ENCODE data around the gene CCR5AS.

The CCR5AS gene

DNA sequence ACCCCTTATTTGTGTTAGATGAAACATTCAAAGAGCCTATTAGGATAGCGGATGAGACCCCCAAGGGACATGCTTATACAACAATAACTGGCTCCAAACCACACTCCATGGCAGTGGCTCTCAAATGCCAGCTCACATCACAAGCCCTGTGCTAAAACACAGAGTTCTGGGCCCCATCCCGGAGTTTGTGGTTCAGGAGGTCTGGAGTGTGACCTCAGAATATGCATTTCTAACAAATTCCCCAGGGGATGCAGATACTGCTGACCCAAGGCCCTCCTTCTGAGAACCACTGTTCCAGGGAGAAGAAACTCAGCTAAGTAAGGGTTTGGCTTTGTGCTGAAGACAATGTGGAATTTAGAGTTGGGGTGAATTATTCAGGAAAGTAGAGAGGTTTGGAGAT is 3.8 kb upstream of the CCR5AS start:
- Histone ChIP-seq H3K27me3 (no peaks in the 10 kb centered on the region), H3K36me3 (no peaks in the 10 kb centered on the region), H3K4me1 (peaks cover 0 to 2% of the 10 kb centered on the region in 2 donors), H3K4me3 (no peak overlapping the region), H3K27ac (no peak overlapping the region), H3K9me3 (no peaks in the 10 kb centered on the region)
- DNase-seq (ENCODE audit: low spot score in 2 of 2) = no peak
- intact Hi-C loops (cut with DNase I) = no loop called here
- TF ChIP-seq, protein P1, sequence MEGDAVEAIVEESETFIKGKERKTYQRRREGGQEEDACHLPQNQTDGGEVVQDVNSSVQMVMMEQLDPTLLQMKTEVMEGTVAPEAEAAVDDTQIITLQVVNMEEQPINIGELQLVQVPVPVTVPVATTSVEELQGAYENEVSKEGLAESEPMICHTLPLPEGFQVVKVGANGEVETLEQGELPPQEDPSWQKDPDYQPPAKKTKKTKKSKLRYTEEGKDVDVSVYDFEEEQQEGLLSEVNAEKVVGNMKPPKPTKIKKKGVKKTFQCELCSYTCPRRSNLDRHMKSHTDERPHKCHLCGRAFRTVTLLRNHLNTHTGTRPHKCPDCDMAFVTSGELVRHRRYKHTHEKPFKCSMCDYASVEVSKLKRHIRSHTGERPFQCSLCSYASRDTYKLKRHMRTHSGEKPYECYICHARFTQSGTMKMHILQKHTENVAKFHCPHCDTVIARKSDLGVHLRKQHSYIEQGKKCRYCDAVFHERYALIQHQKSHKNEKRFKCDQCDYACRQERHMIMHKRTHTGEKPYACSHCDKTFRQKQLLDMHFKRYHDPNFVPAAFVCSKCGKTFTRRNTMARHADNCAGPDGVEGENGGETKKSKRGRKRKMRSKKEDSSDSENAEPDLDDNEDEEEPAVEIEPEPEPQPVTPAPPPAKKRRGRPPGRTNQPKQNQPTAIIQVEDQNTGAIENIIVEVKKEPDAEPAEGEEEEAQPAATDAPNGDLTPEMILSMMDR (IDR thresholded peaks at IDR 0.05) = no peak

DNA sequence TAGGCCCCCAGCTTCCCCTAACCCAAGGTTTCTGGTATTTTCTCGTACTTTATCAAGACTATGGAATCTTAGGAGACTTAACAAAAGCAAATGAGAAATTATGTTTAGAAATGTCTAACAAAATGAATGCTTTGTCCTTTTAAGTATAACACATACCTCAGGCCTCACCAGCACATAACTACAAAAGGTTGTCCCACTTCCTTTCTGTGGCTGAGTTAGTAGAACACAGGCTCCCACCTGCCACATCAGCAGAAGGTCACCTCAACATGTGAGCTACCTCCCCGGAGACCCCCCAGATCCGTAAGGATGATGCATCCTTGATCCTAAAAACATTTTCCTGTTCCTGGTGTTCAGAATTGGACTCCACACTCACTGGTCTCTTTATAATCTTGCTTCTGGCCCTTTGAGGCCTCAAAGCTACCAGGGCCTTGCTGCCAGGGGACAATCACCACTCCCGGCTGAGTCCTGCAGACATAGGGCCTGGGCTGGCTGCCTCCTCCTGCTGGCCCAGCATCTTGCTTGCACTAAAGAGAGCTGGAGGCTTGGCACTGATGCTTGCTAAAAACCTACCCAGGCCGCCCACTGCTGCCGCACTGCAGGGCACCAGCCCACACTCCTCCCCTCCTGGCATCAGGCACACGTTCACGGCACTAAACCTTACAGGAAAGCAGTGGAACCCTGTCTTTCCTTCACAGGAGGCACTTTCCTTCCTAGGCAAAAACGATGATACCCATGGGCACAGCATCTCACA is 3.0 kb upstream of the CCR5AS start:
- H3K36me3 ChIP-seq = no peaks in the 10 kb centered on the region
- intact Hi-C loops (cut with DNase I) = no loop called here
- TF ChIP-seq, protein P1 (IDR thresholded peaks at IDR 0.05) = no peak
- H3K4me3 ChIP-seq = no peak overlapping the region
- peaks cover 0 to 2% of the 10 kb centered on the region in 2 donors for H3K4me1 ChIP-seq
- no peaks in the 10 kb centered on the region for H3K27me3 ChIP-seq
- no peaks in the 10 kb centered on the region for H3K9me3 ChIP-seq
- no peak overlapping the region for H3K27ac ChIP-seq
- no peak for DNase-seq (ENCODE audit: low spot score in 2 of 2)

DNA sequence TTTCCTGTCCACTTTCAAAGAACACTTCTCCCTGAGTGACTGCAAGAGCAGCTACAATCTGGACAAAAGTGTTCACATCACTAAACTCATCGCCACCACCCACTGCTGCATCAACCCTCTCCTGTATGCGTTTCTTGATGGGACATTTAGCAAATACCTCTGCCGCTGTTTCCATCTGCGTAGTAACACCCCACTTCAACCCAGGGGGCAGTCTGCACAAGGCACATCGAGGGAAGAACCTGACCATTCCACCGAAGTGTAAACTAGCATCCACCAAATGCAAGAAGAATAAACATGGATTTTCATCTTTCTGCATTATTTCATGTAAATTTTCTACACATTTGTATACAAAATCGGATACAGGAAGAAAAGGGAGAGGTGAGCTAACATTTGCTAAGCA is 2.0 kb upstream of the CCR5AS start:
- TF ChIP-seq, protein P1 (IDR thresholded peaks at IDR 0.05) = no peak
- Histone ChIP-seq H3K4me3 (no peak overlapping the region), H3K4me1 (peaks cover 0 to 2% of the 10 kb centered on the region in 2 donors), H3K9me3 (no peaks in the 10 kb centered on the region), H3K27ac (no peak overlapping the region), H3K27me3 (no peaks in the 10 kb centered on the region), H3K36me3 (no peaks in the 10 kb centered on the region)
- intact Hi-C loops (cut with DNase I) = no loop called here
- DNase-seq (ENCODE audit: low spot score in 2 of 2) = no peak

DNA sequence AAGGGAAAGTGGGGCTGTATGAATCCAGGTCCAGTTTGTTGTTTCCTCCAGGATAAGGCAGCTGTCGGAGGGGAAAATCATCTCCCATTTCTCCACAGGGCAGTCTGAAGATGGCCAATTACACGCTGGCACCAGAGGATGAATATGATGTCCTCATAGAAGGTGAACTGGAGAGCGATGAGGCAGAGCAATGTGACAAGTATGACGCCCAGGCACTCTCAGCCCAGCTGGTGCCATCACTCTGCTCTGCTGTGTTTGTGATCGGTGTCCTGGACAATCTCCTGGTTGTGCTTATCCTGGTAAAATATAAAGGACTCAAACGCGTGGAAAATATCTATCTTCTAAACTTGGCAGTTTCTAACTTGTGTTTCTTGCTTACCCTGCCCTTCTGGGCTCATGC is 1.1 kb upstream of the CCR5AS start:
- H3K4me3 ChIP-seq = peak overlapping the region in 1 of 2 donors; percentile 43
- no peaks in the 10 kb centered on the region for H3K9me3 ChIP-seq
- TF ChIP-seq, protein P1 (IDR thresholded peaks at IDR 0.05) = no peak
- no peaks in the 10 kb centered on the region for H3K36me3 ChIP-seq
- intact Hi-C loops (cut with DNase I) = no loop called here
- peaks cover 0 to 2% of the 10 kb centered on the region in 2 donors for H3K4me1 ChIP-seq
- H3K27ac ChIP-seq = peak overlapping the region; percentile 64 to 70
- DNase-seq (ENCODE audit: low spot score in 2 of 2) = no peak
- no peaks in the 10 kb centered on the region for H3K27me3 ChIP-seq

DNA sequence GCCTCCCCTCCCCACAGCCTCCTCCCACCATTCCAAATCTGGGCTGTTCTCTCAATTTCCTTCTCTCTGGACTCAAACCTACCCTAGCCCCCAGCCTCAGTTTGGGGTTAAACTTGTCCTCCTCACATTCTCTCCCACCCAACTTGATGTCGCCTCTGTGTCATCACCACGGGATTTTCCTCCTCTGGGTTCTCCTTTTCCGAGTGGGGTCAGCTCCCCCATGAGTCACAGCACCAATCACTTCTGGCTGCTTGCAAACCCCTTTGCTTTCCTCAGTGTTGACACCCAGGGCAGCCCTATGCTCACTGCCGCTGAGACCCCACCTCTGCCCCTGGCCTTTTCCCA is 451 bp downstream of the CCR5AS start:
- no peak overlapping the region for H3K4me3 ChIP-seq
- H3K27ac ChIP-seq = peak overlapping the region; percentile 64 to 70
- no peaks in the 10 kb centered on the region for H3K27me3 ChIP-seq
- peak in 1 of 2 donors; percentile 39 for DNase-seq (ENCODE audit: low spot score in 2 of 2)
- peaks cover 0 to 2% of the 10 kb centered on the region in 2 donors for H3K4me1 ChIP-seq
- TF ChIP-seq, protein P1 (IDR thresholded peaks at IDR 0.05) = no peak
- intact Hi-C loops (cut with DNase I) = no loop called here
- no peaks in the 10 kb centered on the region for H3K36me3 ChIP-seq
- H3K9me3 ChIP-seq = no peaks in the 10 kb centered on the region

Measured in ascending aorta (tissue), 2 donors.